ENCODE data around the gene SCG3.

Gene SCG3

GRCh38 chr15:51727141-51727897, 46.0 kb downstream of the SCG3 start:
- no peak for DNase-seq (ENCODE audit: low spot score)

- DNase-seq (ENCODE audit: low spot score): no peak
These were observed 50.4 kb downstream of the SCG3 start for GRCh38 chr15:51731549-51732267.

GRCh38 chr15:51732646-51733045, 51.3 kb downstream of the SCG3 start:
- no peak for DNase-seq (ENCODE audit: low spot score)

- no peak for DNase-seq (ENCODE audit: low spot score)
These were observed 54.1 kb downstream of the SCG3 start for GRCh38 chr15:51735228-51736010.

- DNase-seq (ENCODE audit: low spot score): no peak
These were observed 54.8 kb downstream of the SCG3 start for GRCh38 chr15:51736069-51736468.

- DNase-seq (ENCODE audit: low spot score): peak; percentile 42
These were observed 55.6 kb downstream of the SCG3 start for GRCh38 chr15:51736751-51737521.

GRCh38 chr15:51737522-51738305, 56.4 kb downstream of the SCG3 start, which contains the start of gene LYSMD2:
Gene LYSMD2 (minus strand): TSS chr15:51737655. CDS start chr15:51737622, 33 bp downstream.
- peak; percentile 35 for DNase-seq (ENCODE audit: low spot score)

GRCh38 chr15:51738553-51738952, 57.2 kb downstream of the SCG3 start:
- DNase-seq (ENCODE audit: low spot score): no peak

- DNase-seq (ENCODE audit: low spot score): no peak
These were observed 57.9 kb downstream of the SCG3 start for GRCh38 chr15:51739061-51739712.

- no peak for DNase-seq (ENCODE audit: low spot score)
These were observed 68.0 kb downstream of the SCG3 start for GRCh38 chr15:51749307-51749706.

- no peak for DNase-seq (ENCODE audit: low spot score)
These were observed 68.9 kb downstream of the SCG3 start for GRCh38 chr15:51750186-51750585.

- DNase-seq (ENCODE audit: low spot score): peak; percentile 40
These were observed 69.7 kb downstream of the SCG3 start, which contains the start of gene TMOD2 for GRCh38 chr15:51750792-51751696. Gene TMOD2 (plus strand): TSS chr15:51751597. CDS start chr15:51766442, 14,845 bp downstream.

GRCh38 chr15:51751697-51752683, 70.7 kb downstream of the SCG3 start:
- peak; percentile 28 for DNase-seq (ENCODE audit: low spot score)

GRCh38 chr15:51752888-51753287, 71.6 kb downstream of the SCG3 start:
- no peak for DNase-seq (ENCODE audit: low spot score)

GRCh38 chr15:51754267-51754666, 73.0 kb downstream of the SCG3 start:
- DNase-seq (ENCODE audit: low spot score): no peak

GRCh38 chr15:51755790-51756189, 74.5 kb downstream of the SCG3 start:
- no peak for DNase-seq (ENCODE audit: low spot score)

GRCh38 chr15:51756482-51756881, 75.2 kb downstream of the SCG3 start:
- no peak for DNase-seq (ENCODE audit: low spot score)

GRCh38 chr15:51757450-51757849, 76.1 kb downstream of the SCG3 start:
- DNase-seq (ENCODE audit: low spot score): no peak

All from HuH-7.5 (cell line).